CD4-positive, alpha-beta T cell treated with Interleukin-6 for 4 hours (primary cell): ENCODE results near the gene RPEL1.
"Not testable (repeated sequence)": the region's sequence is repeated elsewhere in the genome, so short reads cannot be mapped to it uniquely, and the experiment has no call there.

Experiments used
- DNase-seq: peaks from one replicate; pipeline ENCODE4 v3.0.0-alpha.2; 2020; ENCODE audit warnings: mixed read lengths

RPEL1 gene

DNA sequence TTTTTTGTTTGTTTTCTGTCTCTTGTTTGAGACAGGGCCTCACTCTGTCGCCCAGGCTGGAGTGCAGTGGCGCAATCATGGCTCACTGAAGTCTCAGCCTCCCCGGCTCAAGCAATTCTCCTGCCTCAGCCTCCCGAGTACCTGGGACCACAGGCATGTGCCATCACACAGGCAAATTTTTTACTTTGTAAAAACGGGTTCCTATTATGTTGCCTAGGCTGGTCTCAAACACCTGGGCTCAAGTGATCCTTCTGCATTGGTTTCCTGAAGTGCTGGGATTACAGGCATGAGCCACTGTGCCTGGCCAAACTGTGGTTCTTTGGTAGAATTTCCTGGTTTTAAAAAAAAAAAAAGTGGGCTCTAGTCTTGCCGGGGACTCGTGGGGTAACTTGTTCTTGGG is at the start of gene RPEL1:
RPEL1 (plus strand) TSS at position 301 of the 400 bp plus-strand sequence. CDS start 110 bp downstream, outside the sequence.
- not testable (repeated sequence) for DNase-seq

DNA sequence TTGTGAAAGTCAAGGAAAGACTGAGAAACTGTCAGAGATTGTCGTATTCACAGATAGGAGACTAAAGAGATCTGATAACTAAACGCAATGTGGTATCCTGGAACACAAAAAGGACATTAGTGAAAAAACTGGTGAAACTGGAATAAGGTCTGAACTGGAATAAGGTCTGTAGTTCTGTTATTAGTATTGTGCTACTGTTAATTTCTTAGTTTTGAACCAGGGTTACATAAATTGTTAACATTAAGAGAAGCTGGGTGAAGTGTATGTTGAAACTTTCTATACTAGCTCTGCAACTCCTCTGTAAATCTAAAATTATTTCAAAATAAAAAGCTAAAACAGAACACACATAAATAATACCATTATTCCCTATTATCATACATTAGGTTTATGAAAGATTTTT is 49.2 kb upstream of the RPEL1 start:
- no peak for DNase-seq

DNA sequence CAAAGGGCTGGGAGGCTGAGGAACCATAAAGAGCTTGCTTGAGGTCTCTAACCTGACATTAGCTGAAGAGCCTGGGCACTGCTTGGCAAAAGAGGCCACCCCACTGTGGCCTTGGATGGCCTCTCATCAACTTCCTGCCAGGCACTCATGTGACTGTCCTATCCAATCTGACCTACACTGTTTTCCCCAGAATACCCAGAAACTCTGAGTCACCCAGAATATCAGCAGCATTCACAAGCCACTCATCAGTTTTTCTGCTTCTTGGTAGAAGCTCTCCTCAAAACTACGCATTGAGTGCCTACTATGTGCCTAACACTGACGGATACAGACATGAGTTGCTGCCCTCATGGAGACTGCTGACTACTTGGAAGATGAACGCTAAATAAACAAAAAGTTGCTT is 48.5 kb upstream of the RPEL1 start:
- no peak for DNase-seq

DNA sequence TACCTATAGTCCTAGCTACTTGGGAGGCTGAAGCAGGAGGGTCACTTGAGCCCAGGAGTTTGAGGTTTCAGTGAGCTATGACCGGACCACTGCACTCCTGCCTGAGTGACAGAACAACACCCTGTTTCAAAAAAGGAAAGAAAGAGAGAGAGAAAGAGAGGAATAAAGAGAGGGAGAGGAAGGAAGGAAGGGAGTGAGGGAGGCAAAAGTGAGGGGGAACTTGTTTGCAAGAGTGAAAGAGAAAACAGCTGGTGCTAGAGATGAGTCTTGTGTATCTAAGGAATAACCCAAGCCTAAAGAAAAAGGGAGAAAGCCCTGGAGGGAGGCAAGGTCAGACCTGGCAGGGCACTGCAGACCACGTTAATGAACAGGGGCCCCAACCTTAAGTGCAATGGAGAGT is 47.8 kb upstream of the RPEL1 start:
- no peak for DNase-seq

DNA sequence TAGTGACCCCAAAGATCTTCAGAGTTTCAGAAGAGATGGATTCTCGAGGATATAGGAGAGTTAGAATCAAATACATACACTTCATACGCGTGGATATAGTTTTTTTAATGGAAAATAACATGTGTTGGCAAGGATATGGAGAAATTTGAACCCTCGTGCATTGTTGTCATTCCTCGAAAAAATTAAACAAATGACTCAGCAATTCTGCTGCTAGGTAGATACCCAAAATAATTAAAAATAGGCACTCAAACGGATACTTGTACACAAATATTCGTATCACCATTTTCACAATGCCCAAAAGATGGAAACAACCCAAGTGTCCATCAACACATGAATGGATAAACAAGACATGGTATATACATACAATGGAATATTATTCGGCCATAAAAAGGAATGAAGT is 47.0 kb upstream of the RPEL1 start:
- DNase-seq = no peak

DNA sequence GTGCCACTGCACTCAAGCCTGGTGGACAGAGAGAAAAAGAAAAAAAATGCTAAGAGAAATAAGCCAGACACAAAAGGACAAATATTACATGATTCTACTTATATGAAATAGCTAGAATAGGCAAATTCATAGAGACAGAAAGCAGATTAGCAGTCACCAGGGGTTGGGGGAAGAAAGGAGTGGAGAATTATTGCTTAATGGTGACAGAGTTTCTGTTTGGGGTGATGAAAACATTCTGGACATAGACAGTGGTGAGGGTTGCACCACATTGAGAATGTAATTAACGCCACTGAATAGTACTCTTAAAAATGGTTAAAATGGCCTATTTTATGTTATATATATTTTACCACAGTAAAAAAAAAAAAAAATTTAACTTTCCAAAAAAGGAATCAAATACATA is 46.2 kb upstream of the RPEL1 start:
- DNase-seq = no peak

DNA sequence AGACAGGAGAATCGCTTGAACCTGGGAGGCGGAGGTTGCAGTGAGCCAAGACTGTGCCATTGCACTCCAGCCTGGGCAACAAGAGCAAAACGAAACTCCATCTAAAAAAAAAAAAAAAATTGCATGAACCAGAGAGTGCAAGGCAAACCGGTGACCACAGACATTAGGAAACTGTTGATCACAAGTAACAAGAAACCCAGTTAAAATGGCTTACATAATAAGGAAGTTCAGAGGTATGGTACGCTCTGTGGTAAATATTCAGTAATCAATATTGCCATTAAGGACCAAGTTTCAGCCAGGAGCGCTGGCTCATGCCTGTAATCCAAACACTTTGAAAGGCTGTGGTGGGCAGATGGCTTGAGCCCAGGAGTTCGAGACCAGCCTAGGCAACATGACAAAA is 43.4 kb upstream of the RPEL1 start:
- DNase-seq = no peak

DNA sequence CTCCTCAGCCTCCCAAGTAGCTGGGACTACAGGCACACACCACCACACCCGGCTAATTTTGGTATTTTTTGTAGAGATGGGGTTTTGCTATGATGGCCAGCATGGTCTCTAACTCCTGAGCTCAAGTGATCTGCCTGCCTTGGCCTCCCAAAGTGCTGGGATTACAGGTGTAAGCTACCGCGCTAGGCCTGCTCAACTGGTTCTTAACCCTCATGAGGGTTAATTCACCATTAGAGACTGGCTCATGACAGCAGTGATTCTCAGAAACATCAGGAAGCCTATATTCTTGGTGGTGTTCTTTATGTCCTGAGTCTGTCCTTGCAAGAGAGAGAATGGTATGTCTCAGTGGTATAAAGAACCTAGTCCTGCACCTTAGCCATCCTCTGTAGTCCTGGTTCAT is 42.2 kb upstream of the RPEL1 start:
- no peak for DNase-seq

DNA sequence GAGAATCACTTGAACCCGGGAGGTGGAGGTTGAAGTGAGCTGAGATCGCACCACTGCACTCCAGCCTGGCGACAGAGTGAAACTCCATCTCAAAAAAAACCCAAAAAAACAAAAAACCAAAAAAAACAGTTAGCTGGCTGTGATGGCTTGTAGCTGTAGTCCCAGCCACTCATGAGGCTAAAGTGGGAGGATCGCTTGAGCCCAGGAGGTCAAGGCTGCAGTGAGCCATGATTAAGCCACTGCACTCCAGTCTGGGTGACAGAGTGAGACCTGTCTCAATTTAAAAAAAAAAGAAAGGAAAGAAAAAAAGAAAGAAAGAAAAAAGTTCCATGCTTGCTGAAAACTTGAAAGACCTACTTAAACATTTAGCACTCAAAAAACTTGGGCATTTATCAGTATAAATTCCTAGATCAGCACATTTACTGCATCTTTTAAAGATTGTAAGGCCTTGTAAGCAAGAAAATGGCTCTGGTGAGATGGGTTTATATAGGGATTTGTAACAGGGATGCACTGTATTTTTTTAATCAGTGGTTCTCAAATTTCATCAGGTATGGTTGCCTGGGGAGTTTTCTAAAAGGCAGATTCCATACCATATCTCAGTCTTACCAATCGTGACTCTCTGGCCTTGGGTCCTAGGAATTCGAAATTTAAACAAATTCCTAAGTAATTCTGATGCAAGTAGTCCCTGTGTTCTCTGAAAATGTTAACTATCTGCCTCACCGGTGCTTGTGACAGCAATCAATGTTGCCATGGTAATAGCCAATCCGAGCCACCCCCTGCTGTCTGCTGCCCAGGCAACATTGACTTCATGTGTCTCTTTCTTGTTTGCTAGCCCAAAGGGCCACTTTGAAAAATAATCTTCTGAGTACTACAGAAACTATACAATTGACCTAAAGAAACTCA is 41.1 kb upstream of the RPEL1 start:
- no peak for DNase-seq

DNA sequence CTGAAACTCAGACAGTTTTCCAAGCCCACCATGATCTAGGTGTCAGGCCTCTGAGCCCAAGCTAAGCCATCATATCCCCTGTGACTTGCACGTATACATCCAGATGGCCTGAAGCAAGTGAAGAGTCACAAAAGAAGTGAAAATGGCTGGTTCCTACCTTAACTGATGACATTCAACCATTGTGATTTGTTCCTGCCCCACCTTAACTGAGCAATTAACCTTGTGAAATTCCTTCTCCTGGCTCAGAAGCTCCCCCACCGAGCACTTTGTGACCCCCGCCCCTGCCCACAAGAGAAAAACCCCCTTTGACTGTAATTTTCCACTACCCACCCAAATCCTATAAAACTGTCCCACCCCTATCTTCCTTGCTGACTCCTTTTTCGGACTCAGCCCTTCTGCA is 40.3 kb upstream of the RPEL1 start:
- not testable (repeated sequence) for DNase-seq

DNA sequence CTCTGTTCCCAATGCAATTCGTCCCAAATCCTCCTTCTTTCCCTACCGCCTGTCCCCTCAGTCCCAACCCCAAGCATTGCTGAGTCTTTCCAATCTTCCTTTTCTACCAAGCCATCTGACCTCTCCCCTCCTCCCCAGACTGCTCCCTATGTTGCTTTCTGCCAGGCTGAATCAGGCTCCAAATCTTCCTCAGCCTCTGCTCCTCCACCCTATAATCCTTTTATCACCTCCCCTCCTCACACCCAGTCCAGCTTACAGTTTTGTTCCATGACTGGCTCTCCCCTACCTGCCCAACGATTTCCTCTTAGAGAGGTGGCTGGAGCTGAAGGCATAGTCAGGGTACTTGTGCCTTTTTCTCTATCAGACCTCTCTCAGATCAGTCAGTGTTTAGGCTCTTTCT is 39.0 kb upstream of the RPEL1 start:
- DNase-seq = not testable (repeated sequence)

DNA sequence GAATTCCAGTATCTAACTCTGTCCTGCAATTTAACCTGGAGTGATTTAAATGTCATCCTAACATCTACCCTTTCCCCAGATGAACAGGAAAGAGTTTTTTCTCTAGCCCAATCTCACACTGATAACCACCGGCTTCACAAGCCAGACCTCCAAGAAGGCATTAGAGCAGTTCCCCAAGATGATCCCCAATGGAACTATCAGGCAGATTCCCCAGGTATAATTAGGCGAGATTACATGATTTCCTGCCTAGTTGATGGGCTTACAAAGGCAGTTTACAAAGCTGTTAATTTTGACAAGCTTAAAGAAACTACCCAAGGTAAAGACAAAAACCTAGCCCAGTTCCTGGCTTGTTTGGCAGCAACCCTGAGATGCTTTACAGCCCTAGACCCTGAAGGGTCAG is 38.5 kb upstream of the RPEL1 start:
- DNase-seq = no peak

DNA sequence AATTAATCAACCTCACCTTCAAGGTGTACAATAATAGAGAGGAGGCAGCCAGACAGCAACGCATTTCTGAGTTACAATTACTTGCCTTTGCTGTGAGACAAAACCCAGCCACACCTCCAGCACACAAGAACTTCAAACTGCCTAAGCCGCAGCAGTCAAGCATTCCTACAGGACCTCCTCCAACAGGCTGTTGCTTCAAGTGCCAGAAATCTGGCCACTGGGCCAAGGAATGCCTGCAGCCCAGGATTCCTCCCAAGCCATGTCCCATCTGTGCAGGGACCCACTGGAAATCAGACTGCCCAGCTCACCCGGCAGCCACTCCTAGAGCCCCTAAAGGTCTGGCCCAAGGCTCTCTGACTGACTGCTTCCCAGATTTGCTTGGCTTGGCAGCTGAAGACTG is 38.0 kb upstream of the RPEL1 start:
- not testable (repeated sequence) for DNase-seq

DNA sequence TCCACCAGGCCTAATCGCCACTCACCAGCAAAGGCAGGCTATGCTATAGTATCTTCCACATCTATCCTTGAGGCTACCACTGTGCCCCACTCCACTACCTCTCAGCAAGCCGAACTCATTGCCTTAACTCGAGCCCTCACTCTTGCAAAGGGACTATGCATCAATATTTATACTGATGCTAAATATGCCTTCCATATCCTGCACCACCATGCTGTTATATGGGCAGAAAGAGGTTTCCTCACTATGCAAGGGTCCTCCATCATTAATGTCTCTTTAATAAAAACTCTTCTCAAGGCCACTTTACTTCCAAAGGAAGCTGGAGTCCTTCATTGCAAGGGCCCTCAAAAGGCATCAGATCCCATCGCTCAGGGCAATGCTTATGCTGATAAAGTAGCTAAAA is 35.4 kb upstream of the RPEL1 start:
- not testable (repeated sequence) for DNase-seq

DNA sequence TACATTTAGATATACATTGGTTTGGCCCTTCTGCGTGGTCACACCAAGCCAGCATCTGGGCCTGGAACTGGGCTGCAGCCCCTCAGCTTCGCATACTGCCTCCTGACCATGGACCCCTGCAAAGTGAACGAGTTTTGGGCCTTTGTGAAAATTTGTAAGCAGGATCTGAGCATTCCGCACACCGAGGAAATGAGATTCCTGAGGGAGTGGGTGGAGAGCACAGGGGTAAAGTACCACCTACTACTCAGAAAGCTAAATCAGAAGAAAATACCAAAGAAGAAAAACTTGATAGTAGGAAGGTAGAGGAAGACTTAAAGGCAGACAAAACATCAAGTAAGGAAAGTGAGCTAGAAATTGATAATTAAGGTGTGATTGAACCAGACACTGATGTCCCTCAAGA is 30.1 kb upstream of the RPEL1 start:
- no peak for DNase-seq

DNA sequence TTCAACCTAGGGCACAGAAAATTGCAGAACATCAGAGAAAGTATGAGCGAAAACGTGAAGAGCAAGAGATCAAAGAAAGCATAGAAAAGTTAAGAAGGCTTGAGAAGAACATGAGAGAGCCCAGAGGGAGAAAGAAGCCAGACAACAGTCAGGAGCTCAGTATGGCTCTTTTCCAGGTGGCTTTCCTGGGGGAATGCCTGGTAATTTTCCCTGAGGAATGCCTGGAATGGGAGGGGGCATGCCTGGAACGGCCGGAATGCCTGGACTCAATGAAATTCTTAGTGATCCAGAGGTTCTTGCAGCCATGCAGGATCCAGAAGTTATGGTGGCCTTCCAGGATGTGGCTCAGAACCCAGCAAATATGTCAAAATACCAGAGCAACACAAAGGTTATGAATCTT is 29.3 kb upstream of the RPEL1 start:
- not testable (repeated sequence) for DNase-seq

DNA sequence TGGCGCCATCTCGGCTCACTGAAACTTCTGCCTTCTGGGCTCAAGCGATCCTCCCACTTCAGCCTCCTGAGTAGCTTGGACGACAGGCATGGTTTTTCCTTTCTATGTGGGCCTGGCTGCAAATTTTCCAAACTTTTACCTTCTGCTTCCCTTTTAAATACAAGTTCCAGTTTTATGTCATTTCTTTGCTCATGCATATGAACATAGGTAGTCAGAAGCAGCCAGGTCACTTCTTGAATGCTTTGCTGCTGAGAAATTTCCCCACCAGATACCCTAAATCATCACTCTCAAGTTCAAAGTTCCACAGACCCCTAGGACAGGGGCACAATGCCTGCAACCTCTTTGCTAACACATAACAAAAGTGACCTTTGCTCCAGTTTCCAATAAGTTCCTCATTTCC is 21.6 kb upstream of the RPEL1 start:
- no peak for DNase-seq

DNA sequence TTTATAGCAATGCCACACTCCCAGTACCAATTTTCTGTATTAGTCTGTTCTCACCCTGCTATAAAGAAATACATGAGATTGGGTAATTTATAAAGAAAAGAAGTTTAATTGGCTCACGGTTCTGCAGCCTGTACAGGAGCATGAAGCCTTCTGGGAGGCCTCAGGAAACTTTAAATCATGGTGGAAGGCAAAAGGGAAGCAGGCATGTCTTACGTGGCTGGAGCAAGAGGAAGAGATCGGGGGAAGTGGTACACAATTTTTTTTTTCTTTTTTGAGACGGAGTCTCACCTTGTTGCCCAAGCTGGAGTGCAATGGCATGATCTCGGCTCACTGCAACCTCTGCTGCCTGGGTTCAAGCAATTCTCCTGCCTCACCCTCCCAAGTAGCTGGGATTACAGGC is 21.0 kb upstream of the RPEL1 start:
- not testable (repeated sequence) for DNase-seq

DNA sequence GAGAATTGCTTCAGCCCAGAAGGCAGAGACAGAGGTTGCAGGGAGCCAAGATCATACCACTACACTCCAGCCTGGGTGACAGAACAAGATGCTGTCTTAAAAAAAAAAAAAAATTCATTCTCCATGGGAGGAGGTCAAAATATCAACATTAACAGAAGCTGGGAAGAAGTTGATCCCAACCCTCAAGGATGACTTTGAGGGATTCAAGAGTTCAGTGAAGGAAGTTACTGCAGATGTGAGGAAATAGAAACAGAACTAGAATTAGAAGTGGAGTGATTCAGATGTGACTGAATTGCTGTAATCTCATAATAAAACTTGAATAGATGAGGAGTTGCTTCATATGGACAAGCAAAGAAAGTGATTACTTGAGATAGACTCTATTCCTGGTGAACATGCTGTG is 19.7 kb upstream of the RPEL1 start:
- no peak for DNase-seq

DNA sequence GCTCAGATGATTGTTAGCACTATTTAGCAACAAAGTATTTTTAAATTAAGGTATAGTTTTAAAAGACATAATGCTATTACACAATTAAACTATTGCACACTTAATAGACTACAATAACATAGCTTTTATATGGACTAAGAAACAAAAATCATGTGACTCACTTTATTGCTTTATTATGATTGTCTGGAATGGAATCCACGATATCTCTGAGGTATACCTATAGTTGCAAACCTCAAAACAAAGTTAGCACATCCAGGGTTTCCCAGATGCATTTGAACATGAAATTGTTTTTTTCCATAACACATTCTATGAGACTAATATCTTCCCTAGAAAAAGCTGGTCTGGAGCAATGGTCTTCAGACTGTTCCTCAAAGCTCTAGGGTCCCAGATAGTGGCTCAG is 18.3 kb upstream of the RPEL1 start:
- no peak for DNase-seq

DNA sequence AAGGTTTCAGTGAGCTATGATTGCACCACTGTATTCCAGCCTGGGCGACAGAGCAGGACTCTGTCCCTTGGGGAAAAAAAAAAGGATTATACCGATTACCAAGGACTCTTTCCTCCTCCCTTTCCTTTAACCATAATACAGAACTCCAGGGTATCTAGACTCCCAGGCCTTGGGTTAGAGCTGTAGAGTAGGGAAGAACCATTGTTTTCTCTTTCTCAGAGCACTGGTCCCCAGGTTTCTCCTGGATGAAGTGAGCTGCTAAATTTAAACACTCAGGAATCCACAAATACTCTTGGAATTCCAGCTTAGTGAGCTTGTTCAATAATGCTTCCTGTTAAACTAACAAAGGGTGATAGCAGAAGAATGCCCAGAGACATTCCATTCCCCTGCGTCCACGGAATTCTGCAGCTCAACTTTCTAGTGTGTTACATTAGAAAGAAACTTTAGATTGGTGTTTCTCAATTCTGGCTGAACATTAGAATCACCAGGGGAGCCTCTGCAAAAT is 14.6 kb upstream of the RPEL1 start:
- no peak for DNase-seq

DNA sequence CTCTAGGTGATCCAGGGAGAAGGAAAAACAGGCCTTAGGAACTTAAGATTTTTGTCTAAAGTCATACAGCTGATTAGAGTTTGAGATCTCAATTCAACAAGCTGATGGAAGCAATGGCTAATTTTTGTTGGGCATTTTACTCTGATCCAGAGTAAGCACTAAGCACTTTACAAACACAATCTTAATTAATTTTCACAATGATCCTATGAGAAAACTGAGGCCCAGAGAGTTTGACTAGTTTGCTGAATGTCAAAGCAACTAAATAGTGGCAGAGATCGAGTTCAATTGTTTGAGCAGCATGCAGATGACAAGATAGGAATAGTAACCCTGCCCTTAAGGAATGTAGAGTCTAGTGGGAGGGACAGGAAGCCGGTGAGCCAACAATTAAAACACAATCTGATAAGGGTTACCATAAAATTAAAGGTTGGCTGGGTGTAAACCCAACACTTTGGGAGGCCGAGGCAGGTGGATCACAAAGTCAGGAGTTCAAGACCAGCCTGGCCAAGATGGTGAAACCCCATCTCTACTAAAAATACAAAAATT is 13.5 kb upstream of the RPEL1 start:
- DNase-seq = no peak

DNA sequence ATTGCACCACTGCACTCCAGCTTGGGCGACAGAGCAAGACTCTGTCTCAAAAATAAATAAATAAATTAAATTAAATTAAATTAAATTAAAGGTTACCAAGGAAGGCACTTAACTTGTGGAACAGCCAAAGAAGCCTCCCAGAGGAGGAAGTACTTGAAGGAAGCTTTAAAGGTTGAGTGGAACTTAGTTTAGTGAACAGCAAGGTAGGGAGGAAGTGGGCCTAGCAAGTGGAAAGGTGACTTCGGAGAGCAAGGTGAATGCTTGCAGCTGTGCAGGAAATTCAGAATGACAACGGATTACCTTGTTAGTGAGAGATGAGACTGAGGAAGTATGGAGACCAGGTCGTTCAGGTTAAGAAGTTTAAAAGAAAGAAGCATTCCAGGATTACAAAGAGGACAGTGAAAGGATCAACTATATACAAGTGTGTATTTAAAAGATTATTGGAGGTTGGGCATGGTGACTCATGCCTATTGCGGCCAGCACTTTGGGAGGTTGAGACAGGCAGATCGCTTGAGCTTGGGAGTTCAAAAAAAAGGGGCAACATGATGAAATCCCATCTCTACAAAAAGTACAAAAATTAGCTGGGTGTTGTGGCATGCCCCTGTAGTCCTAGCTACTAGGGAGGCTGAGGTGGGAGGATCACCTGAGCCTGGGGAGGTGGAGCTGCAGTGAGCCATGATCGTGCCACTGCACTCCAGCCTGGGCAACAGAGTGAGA is 12.8 kb upstream of the RPEL1 start:
- no peak for DNase-seq

DNA sequence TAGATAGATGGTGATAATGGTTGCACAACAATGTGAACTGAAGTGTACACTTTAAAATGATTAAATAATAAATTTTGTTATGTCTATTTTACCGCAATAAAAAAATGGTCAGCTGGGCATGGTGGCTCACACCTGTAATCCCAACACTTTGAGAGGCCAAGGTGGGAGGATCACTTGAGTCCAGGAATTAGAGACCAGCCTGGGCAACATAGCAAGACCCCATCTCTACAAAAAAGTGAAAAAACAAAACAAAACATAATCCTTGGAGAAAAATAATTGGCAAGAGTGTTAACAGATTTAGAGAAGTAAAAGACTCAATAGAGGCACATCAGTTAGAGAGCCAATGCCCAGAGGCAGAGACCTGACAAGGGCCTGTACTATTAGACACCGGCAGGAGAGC is 9.9 kb upstream of the RPEL1 start:
- no peak for DNase-seq
